Neuron (in vitro differentiated cells): ENCODE results near the gene SPTSSA.
"Not testable (repeated sequence)": the region's sequence is repeated elsewhere in the genome, so short reads cannot be mapped to it uniquely, and the experiment has no call there.

Source experiments
- H2AFZ ChIP-seq: one replicate; pipeline ENCODE4 v1.6.1; 2013; ENCODE audit warnings: low read depth, mild to moderate bottlenecking, inconsistent platforms, low read length, moderate library complexity
- H3K27me3 ChIP-seq: one replicate; pipeline ENCODE4 v1.6.1; 2013; ENCODE audit warnings: low read length; ENCODE audit not compliant: insufficient read depth
- H3K36me3 ChIP-seq: one replicate; pipeline ENCODE4 v1.6.1; 2013; ENCODE audit warnings: low read length; ENCODE audit not compliant: insufficient read depth
- H3K4me1 ChIP-seq: one replicate; pipeline ENCODE4 v1.6.1; 2013; ENCODE audit warnings: low read length; ENCODE audit not compliant: insufficient read depth
- H3K4me3 ChIP-seq: 2 replicates; pipeline ENCODE4 v1.5.1; 2013; ENCODE audit warnings: mild to moderate bottlenecking, low read length, moderate library complexity
- H3K9me3 ChIP-seq: one replicate; pipeline ENCODE4 v1.6.1; 2013; ENCODE audit warnings: low read length

SPTSSA gene

GRCh38 chr14:34398024-34398423 lies 64.0 kb downstream of the SPTSSA start:
- no peaks in the 10 kb centered on the region for H3K36me3 ChIP-seq
- no peaks in the 10 kb centered on the region for H3K4me1 ChIP-seq
- H3K27me3 ChIP-seq = no peaks in the 10 kb centered on the region
- no peak overlapping the region for H2AFZ ChIP-seq
- no peak overlapping the region for H3K4me3 ChIP-seq
- no peaks in the 10 kb centered on the region for H3K9me3 ChIP-seq

- no peak overlapping the region for H2AFZ ChIP-seq
- H3K9me3 ChIP-seq = no peaks in the 10 kb centered on the region
- no peaks in the 10 kb centered on the region for H3K27me3 ChIP-seq
- H3K4me3 ChIP-seq = no peak overlapping the region
- no peaks in the 10 kb centered on the region for H3K4me1 ChIP-seq
- H3K36me3 ChIP-seq = no peaks in the 10 kb centered on the region
Observed at GRCh38 chr14:34387974-34388516, 74.0 kb downstream of the SPTSSA start.

- Histone ChIP-seq H3K27me3 (no peaks in the 10 kb centered on the region), H3K4me1 (no peaks in the 10 kb centered on the region), H3K9me3 (no peaks in the 10 kb centered on the region), H3K36me3 (no peaks in the 10 kb centered on the region), H3K4me3 (no peak overlapping the region), H2AFZ (no peak overlapping the region)
Observed at GRCh38 chr14:34386865-34387485, 75.1 kb downstream of the SPTSSA start.

- not testable (repeated sequence) for H3K36me3 ChIP-seq, H3K27me3 ChIP-seq, H2AFZ ChIP-seq, H3K4me1 ChIP-seq, H3K9me3 ChIP-seq, H3K4me3 ChIP-seq
Observed at GRCh38 chr14:34385881-34386280, 76.2 kb downstream of the SPTSSA start.

GRCh38 chr14:34383839-34384238 lies 78.2 kb downstream of the SPTSSA start:
- Histone ChIP-seq H3K4me1 (no peaks in the 10 kb centered on the region), H3K27me3 (no peaks in the 10 kb centered on the region), H2AFZ (no peak overlapping the region), H3K4me3 (no peak overlapping the region), H3K36me3 (no peaks in the 10 kb centered on the region), H3K9me3 (no peaks in the 10 kb centered on the region)
